ENCODE measurements around the gene APBB2.

- TF ChIP-seq CTCF (IDR thresholded peaks at IDR 0.05; ENCODE audit: low read depth, low read length, poor library complexity, severe bottlenecking) = no peak
- no peak for TF ChIP-seq EZH2phosphoT487 (IDR thresholded peaks at IDR 0.05; ENCODE audit: borderline replicate concordance, low read length)
These were observed 34.7 kb downstream of the APBB2 start for GRCh38 chr4:41179498-41180195.

Data from DOHH2 (cell line).